Right renal pelvis (tissue), 4 donors: ENCODE results near the gene MRPL14. TPM values are rescaled to one million over a fixed set of nuclear protein-coding genes. Genes with fewer than 3 reads are reported as not detected.

Experiments used
- DNase-seq, 4 donors: peaks; one replicate each; pipeline ENCODE4 v3.0.0-alpha.2; 2013; ENCODE audit warnings: low read depth in 4 of 4, low spot score in 3 of 4, missing footprints in 1 of 4
- polyA plus RNA-seq, 4 donors: library from polyadenylated mRNA; unstranded; fragments of 120-200 nt; gene quantifications; one replicate each; pipeline ENCODE4 v1.2.1, GENCODE V29; 2013; ENCODE audit not compliant: insufficient read length in 4 of 4

Gene MRPL14
- polyA plus RNA-seq, 4 donors = 35.8 to 50.7 (median 41.6) TPM

GRCh38 chr6:44126320-44127149, 717 bp downstream of the MRPL14 start:
- DNase-seq = no peak

GRCh38 chr6:44123544-44123943, 3.7 kb downstream of the MRPL14 start:
- DNase-seq = no peak

- DNase-seq = no peak
These were observed 4.5 kb downstream of the MRPL14 start for GRCh38 chr6:44122801-44123200.

GRCh38 chr6:44120692-44121443, 6.4 kb downstream of the MRPL14 start:
- DNase-seq = no peak

GRCh38 chr6:44119704-44120262, 7.5 kb downstream of the MRPL14 start:
- no peak for DNase-seq

- DNase-seq = no peak
These were observed 9.7 kb downstream of the MRPL14 start for GRCh38 chr6:44117397-44118128.

- DNase-seq = no peak
These were observed 10.4 kb downstream of the MRPL14 start for GRCh38 chr6:44116641-44117382.

- no peak for DNase-seq
These were observed 11.4 kb downstream of the MRPL14 start for GRCh38 chr6:44115866-44116265.

- DNase-seq = no peak
These were observed 13.8 kb downstream of the MRPL14 start for GRCh38 chr6:44113414-44113813.

GRCh38 chr6:44111434-44112417, 15.5 kb downstream of the MRPL14 start:
- DNase-seq = no peak

- no peak for DNase-seq
These were observed 16.3 kb downstream of the MRPL14 start for GRCh38 chr6:44110966-44111365.

- no peak for DNase-seq
These were observed 17.1 kb downstream of the MRPL14 start for GRCh38 chr6:44110005-44110676.

GRCh38 chr6:44109212-44109611, 18.0 kb downstream of the MRPL14 start:
- DNase-seq = no peak

GRCh38 chr6:44108471-44108870, 18.8 kb downstream of the MRPL14 start:
- no peak for DNase-seq

- DNase-seq = no peak
These were observed 20.2 kb downstream of the MRPL14 start for GRCh38 chr6:44107017-44107416.

- DNase-seq = no peak
These were observed 21.1 kb downstream of the MRPL14 start for GRCh38 chr6:44105993-44106740.

- no peak for DNase-seq
These were observed 22.1 kb downstream of the MRPL14 start for GRCh38 chr6:44105146-44105545.
